SHP77 (cell line): Measurements from ENCODE around the gene MAPK8IP2.
"Not testable (repeated sequence)": the region's sequence is repeated elsewhere in the genome, so short reads cannot be mapped to it uniquely, and the experiment has no call there.

Source experiments
- DNase-seq, 2 experiments: peaks; one replicate each; lab custom pipeline; 2025; lab: John Stamatoyannopoulos, UW

The MAPK8IP2 gene

GRCh38 chr22:50612528-50613221 lies 12.1 kb downstream of the MAPK8IP2 start:
- DNase-seq = peak; percentile 37 to 38

DNA sequence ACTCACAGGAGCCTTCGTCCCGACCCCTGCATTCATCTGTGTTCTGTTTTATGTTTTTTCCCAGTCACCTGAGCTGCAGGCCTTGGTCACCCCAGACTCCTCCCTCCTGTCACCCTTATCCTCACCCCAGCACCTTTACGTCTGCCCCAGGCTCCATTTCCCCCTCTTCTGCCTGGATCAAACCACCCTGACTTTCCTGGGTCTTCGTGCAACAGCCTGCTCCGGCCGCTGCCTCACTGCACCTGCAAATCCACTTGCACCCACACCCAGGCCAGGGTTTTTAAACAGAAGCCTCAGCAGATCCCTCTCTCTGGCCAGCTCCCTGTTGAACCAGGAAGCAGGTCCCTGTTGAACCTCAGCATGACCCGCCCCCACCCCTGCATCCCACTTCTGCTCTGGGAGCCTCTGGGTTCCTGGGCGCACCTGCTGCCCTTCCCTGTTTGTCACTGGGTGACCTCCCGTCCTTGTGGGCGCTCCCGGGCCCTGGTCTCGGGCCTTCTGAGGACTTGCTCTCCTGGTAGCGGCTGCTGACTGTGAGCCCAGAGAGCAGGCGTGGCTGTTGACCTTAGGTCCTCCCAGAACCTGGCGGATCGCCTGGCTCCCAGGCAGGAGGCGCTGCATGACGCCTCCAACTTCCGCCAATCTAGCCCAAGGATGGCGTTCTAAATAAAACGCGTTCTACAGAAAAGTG lies 12.8 kb downstream of the MAPK8IP2 start:
- DNase-seq = peak; percentile 77 to 92

- DNase-seq = not testable (repeated sequence)
Measured at GRCh38 chr22:50614296-50614695, 13.7 kb downstream of the MAPK8IP2 start.

GRCh38 chr22:50620593-50621355 lies 20.2 kb downstream of the MAPK8IP2 start:
- DNase-seq = peak; percentile 44 to 46

GRCh38 chr22:50621356-50621880 lies 20.8 kb downstream of the MAPK8IP2 start:
- DNase-seq = no peak

DNA sequence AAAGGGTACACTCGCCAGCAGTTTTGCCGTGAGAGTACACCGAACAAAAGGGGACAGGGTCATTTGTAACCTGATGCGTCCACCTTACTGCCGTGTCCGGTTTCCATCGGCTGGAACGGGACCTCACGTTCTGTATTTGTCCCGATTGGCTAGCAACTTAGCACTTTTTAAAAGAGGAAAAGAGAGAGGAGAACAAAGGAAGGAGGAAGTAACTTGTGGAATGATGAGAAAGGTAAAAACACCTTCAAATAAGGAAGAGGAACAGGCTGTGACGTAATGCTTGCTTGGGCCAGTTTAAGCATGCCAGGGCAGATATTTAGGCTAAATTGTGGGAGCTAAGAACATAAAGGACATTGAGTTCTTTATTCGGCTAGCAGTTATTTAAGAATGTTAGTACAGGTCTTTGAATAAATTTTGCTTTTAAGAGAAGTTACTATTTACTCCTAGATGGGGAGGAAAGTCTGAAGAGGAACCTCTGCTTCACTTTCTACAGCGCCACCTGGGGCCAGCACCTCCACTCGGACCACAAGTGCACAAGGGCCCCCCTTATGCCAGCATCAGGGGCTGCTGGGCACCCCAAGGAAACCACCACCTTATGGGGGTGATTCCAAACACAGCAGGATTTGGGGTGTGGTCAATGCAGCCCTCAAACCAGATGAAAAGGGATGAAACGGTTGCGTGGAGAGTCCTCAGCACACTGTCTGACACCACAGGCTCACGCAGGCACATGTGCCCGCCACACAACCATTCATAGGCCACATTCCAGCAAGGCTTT lies 21.5 kb downstream of the MAPK8IP2 start:
- DNase-seq = peak in 1 of 2 experiments; percentile 56

GRCh38 chr22:50622723-50623327 lies 22.2 kb downstream of the MAPK8IP2 start:
- peak; percentile 94 to 96 for DNase-seq

- no peak for DNase-seq
Measured at GRCh38 chr22:50624347-50625130, 23.9 kb downstream of the MAPK8IP2 start.

DNA sequence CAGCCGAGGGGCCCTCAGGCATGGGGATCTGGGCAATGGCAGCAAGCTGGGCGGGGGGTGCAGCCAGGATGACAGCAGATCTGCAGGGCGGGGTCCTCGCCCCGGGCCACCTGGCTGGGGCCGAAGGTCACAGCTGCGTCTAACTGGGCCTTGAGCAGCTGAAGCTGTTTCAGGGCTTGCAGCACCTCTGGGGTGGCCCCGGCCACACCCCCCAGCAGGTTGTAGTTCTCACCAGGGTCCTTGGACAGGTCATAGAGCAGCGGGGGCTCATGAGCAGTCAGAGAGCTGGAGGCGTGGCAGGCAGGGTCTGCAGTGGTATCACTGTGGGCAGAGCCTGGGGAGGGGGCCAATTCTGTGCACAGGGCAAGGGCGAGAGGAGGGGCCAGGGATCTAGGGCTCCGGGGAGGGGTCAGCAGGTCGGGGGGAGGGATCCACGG lies 24.6 kb downstream of the MAPK8IP2 start:
- DNase-seq = no peak

DNA sequence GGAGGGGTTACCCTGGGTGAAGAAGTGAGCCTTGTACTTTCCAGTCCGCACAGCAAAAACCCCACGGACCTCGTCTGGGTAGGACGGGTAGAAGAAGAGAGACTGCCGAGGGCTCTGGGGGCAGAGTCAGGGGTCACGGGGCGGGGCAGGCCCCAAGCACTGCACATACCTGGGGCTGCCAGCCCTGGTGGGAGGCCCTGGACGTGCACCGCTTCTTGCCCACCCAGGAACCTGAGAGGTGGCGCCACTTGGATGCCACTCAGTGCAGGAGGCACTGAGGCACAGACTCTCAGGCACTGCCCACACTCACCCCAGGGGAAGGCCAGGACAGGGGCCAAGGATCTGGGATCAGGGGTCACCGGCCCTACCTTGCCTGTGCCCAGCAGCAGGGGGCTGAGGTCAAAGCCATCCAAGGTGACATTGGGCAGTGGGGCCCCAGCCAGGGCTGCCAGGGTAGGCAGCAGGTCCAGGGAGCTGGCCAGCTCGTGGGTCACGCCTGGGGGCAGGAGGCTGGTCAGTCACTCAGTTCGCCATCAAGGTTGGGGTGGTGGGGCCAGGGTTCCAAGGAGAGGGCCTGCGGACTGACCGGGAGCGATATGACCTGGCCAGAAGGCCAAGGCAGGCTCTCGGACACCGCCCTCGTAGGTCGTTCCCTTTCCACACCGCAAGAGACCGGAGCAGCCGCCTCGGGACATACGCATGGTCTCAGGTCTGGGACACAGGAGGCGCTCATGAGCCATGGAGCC lies 25.1 kb downstream of the MAPK8IP2 start:
- no peak for DNase-seq

- no peak for DNase-seq
Measured at GRCh38 chr22:50626314-50626849, 25.8 kb downstream of the MAPK8IP2 start.

GRCh38 chr22:50626850-50627641 lies 26.5 kb downstream of the MAPK8IP2 start:
- DNase-seq = peak in 1 of 2 experiments; percentile 23

DNA sequence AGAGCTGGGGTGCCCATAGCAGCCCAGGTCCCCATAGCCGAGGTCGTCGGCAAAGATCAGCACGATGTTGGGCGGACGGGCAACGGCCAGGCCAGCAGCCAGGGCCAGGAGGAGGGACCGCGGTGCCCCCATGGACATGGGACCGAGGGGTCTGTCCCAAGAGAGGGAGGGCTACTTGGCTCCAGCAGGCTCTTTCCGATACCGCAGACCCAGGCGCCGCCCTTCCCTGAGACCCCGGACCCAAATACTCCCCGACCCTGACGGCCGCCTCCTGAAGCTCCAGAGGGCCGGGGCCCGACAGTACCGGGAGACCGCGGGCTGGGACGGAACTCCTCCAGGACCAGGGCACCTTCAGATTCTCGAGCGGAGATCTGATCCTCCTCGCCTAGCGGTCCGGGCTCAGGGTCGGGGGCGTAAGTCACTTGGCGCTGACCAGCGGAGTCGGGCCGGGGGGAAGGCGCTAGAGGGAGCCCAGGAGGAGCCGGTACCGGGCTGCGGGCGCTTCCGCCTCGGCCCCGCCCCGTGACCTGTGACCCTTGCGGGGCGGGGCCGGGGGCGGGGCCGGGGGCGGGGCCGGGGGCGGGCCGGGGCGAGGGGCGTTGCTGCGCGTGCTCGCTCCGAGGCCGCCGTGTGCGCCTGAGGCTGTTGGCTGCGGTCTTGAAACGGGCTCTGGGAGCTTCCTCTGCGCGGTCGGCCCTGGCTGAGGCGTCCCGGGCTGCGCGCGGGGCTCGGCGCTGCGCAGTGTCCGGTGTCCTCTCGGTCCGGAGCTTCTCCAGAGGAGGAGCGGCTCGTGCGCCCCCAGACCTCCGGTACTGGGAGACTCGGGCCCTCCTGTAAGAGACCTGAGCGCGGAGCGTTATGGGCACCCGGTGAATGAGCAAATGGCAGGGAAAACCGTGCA lies 27.3 kb downstream of the MAPK8IP2 start, which contains the start of gene ARSA:
TSS of gene ARSA (minus strand) at position 511 of the 901 bp plus-strand sequence. CDS start at position 138, 373 bp downstream.
- peak; percentile 63 to 73 for DNase-seq

DNA sequence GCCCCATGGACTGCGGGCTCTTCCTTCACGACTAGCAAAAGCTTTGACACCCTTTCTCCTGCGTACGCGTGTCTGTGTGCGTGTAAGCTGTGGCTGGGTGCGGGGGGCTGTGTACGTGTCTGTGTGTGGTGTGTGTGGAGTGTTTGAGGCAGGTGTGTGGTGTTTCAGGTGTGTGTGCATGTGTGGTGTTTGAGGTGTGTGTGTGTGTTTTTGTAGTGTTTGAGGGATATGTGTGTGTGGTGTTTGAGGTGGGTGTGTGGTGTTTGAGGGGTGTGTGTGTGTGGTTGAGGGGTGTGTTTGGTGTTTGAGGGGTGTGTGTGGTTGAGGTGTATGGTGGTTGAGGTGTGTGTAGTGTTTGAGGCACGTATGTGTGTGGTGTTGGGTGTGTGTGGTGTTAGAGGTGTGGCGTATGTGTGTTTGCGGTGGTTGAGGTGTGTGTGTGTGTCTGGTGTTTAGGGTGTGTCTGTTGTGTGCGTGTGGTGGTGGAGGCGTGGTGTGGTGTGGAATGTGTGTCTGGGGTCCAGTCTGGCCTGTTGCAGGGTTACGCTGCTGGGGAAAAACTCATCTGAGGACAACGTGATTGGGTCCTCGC lies 28.0 kb downstream of the MAPK8IP2 start:
- no peak for DNase-seq

DNA sequence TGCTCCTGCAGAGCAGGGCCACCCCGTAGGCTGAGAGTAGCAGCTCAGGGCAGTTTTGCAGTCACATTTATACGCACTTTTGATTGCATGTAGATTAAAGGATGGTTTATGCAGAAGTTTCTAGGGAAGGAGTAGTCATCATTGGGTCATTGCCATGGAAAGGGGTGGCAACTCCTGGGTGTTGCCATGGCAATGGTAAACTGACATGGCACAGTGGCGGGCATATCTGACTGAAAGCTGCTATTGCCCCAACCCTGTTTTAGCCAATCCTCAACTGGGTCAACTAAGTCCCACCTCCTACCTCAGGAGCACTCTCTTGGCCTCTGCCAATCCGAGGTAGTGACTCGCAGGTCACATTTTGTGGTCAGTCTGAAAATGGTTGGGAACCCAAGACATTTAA lies 29.8 kb downstream of the MAPK8IP2 start:
- no peak for DNase-seq

DNA sequence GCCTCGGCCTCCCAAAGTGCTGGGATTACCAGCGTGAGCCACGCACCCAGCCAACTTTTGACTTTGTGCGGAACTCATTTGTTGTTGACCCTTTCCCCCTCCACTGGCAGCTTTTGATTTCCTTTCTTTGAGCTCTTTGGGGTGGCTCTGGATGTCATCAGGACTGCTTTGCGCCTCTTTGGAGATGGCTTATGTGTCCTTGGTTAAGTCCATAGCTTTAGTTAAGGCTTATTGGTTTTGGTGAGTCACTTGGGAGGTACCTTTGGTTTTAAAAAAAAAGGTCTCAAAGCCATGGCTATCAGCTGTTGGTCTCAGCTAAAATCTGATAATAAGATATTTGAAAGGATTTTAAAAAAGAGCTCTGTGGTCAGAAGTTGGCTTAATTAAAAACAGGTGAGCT lies 32.5 kb downstream of the MAPK8IP2 start:
- no peak for DNase-seq

DNA sequence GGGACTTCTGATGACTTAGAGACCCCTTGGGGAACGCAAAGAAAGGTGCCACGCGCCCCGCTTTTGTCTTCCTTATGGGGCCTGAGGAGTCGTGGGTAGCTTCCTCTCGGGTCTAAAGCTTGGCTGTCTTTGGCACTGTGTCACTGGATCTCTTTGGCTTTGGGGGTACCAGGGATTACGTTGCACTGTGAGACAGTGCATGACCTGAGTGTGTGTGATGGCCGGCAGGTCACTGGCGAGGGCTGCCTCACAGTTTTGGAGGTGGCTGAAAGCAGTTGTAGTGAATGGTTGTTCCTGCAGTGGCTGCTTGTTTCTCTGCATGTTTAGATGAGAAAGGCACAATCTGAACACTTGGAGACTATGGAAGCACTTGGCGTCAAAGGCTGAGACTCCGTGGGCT lies 33.2 kb downstream of the MAPK8IP2 start:
- no peak for DNase-seq
